H1 (cell line): ENCODE data around the gene RRBP1. TPM values are rescaled to one million over a fixed set of nuclear protein-coding genes. Genes with fewer than 3 reads are reported as not detected.

ENCODE experiments used
- CTCF ChIA-PET: fragments of 300-600 bp; sonication (Branson Sonifier 250); formaldehyde crosslinking; loops from one replicate; lab custom pipeline; 2021; ENCODE audit not compliant: partially characterized antibody; lab: Charles Lee
- POLR2A ChIA-PET: fragments of 300-600 bp; sonication (Branson Sonifier 250); formaldehyde crosslinking; loops from one replicate; lab custom pipeline; 2021; ENCODE audit warnings: inconsistent platforms; ENCODE audit not compliant: partially characterized antibody; lab: Charles Lee
- DNase-seq, 2 experiments: peaks; one replicate each; pipeline versions ENCODE4 v3.0.0 to v3.0.0-alpha.2; 2010 to 2022; ENCODE audit warnings: low spot score in 2 of 2, low read depth in 1 of 2, mixed read lengths in 1 of 2
- FAIRE-seq: peaks from 2 replicates; lab custom pipeline; 2011; peaks lifted over from hg19 to GRCh38; lab: Jason Lieb, UNC
- H2AFZ ChIP-seq: 2 replicates; pipeline ENCODE4 v1.8.1; 2012; ENCODE audit warnings: low read length, inconsistent platforms
- H2AK5ac ChIP-seq: 2 replicates; pipeline ENCODE4 v1.6.1; 2013; ENCODE audit warnings: low read depth, low read length
- H2BK120ac ChIP-seq: replicated peaks from 2 replicates; pipeline ENCODE3; 2013; ENCODE audit warnings: low read depth, low read length, inconsistent platforms
- H2BK12ac ChIP-seq: 2 replicates; pipeline ENCODE4 v1.6.1; 2013; ENCODE audit warnings: low read depth, low read length
- H2BK15ac ChIP-seq: 2 replicates; pipeline ENCODE4 v1.6.1; 2013; ENCODE audit warnings: low read length
- H2BK20ac ChIP-seq: 2 replicates; pipeline ENCODE4 v1.6.1; 2013; ENCODE audit warnings: low read length
- H2BK5ac ChIP-seq: 2 replicates; pipeline ENCODE4 v1.6.1; 2013; ENCODE audit warnings: low read depth, low read length
- H3K14ac ChIP-seq: 2 replicates; pipeline ENCODE4 v1.6.1; 2013; ENCODE audit warnings: inconsistent platforms; ENCODE audit not compliant: insufficient read length
- H3K18ac ChIP-seq: 2 replicates; pipeline ENCODE4 v1.6.1; 2013; ENCODE audit warnings: low read length; ENCODE audit errors: extremely low read depth
- H3K23ac ChIP-seq: 2 replicates; pipeline ENCODE4 v1.6.1; 2013; ENCODE audit warnings: inconsistent platforms; ENCODE audit not compliant: insufficient read length
- H3K23me2 ChIP-seq: 2 replicates; pipeline ENCODE4 v1.6.1; 2013; ENCODE audit warnings: low read depth, low read length
- H3K27ac ChIP-seq: 2 replicates; pipeline ENCODE4 v1.6.1; 2011; ENCODE audit warnings: low read depth, low read length, inconsistent platforms
- H3K27me3 ChIP-seq, 4 experiments: replicated peaks in 1 of 4; 1 replicate in 1 of 4; 2 replicates in 3 of 4; pipeline versions ENCODE4 v1.6.1 to v1.8.1; 2011 to 2013; ENCODE audit warnings: low read length in 3 of 4, mild to moderate bottlenecking in 3 of 4, inconsistent platforms in 2 of 4, mixed read lengths in 2 of 4, moderate library complexity in 1 of 4; ENCODE audit not compliant: control insufficient read depth in 3 of 4, insufficient read depth in 3 of 4; ENCODE audit errors: extremely low read depth in 1 of 4
- H3K36me3 ChIP-seq, 4 experiments: 2 replicates each; pipeline versions ENCODE4 v1.6.1 to v1.8.1; 2011 to 2013; ENCODE audit warnings: mild to moderate bottlenecking in 4 of 4, low read length in 3 of 4, moderate library complexity in 2 of 4, control low read depth in 1 of 4, inconsistent platforms in 1 of 4; ENCODE audit not compliant: insufficient read depth in 4 of 4, control insufficient read depth in 2 of 4
- H3K4ac ChIP-seq: replicated peaks from 2 replicates; pipeline ENCODE3; 2013; ENCODE audit warnings: low read length, low read depth, mixed read lengths, inconsistent platforms; ENCODE audit not compliant: insufficient read length
- H3K4me1 ChIP-seq, 4 experiments: replicated peaks in 1 of 4; 1 replicate in 1 of 4; 2 replicates in 3 of 4; pipeline versions ENCODE4 v1.6.1 to v1.8.1; 2011 to 2013; ENCODE audit warnings: low read length in 3 of 4, inconsistent platforms in 2 of 4, mixed read lengths in 1 of 4; ENCODE audit not compliant: insufficient read depth in 4 of 4, control insufficient read depth in 3 of 4
- H3K4me2 ChIP-seq, 2 experiments: 2 replicates each; pipeline versions ENCODE4 v1.6.1 to v1.8.1; 2011 to 2013; ENCODE audit warnings: low read depth in 2 of 2, low read length in 2 of 2, control low read depth in 1 of 2, inconsistent platforms in 1 of 2, mild to moderate bottlenecking in 1 of 2; ENCODE audit not compliant: insufficient read depth in 1 of 2
- H3K4me3 ChIP-seq, 4 experiments: fragments of 200-600, 300-600 bp in 1 of 4; sonication (generic), shearing (Covaris generic), sonication (Bioruptor Twin) in 1 of 4; 2 replicates each; pipeline versions ENCODE4 v1.5.1 to v1.8.1; 2011 to 2016; ENCODE audit warnings: low read length in 4 of 4, low read depth in 3 of 4, control low read depth in 2 of 4, inconsistent platforms in 2 of 4, mild to moderate bottlenecking in 2 of 4, mixed read lengths in 1 of 4, moderate library complexity in 1 of 4; ENCODE audit not compliant: insufficient read depth in 2 of 4; ENCODE audit errors: extremely low read depth in 1 of 4
- H3K56ac ChIP-seq: replicated peaks from 2 replicates; pipeline ENCODE3; 2013; ENCODE audit warnings: low read depth, mild to moderate bottlenecking, mixed read lengths, low read length, inconsistent platforms; ENCODE audit not compliant: insufficient read length
- H3K79me1 ChIP-seq: 2 replicates; pipeline ENCODE4 v1.6.1; 2013; ENCODE audit warnings: low read depth, low read length, control low read depth
- H3K79me2 ChIP-seq, 2 experiments: 2 replicates each; pipeline versions ENCODE4 v1.6.1 to v1.8.1; 2012 to 2013; ENCODE audit warnings: low read length in 2 of 2, mild to moderate bottlenecking in 2 of 2, inconsistent platforms in 1 of 2; ENCODE audit not compliant: insufficient read depth in 2 of 2, control insufficient read depth in 1 of 2
- H3K9ac ChIP-seq, 4 experiments: replicated peaks in 1 of 4; 1 replicate in 1 of 4; 2 replicates in 3 of 4; pipeline versions ENCODE4 v1.6.1 to v1.8.1; 2011 to 2013; ENCODE audit warnings: low read depth in 3 of 4, low read length in 3 of 4, control low read depth in 2 of 4, mild to moderate bottlenecking in 2 of 4, moderate library complexity in 2 of 4, inconsistent platforms in 1 of 4; ENCODE audit errors: extremely low read depth in 1 of 4
- H3K9me3 ChIP-seq, 2 experiments: 2 replicates each; pipeline versions ENCODE4 v1.6.1 to v1.8.1; 2012 to 2013; ENCODE audit warnings: mild to moderate bottlenecking in 2 of 2, moderate library complexity in 2 of 2, control low read depth in 1 of 2, inconsistent platforms in 1 of 2, low read depth in 1 of 2, low read length in 1 of 2, mixed read lengths in 1 of 2; ENCODE audit not compliant: insufficient read depth in 2 of 2
- H4K20me1 ChIP-seq, 2 experiments: replicated peaks in 1 of 2; 2 replicates each; pipeline versions ENCODE3 to v1.8.1; 2011 to 2013; ENCODE audit warnings: inconsistent platforms in 2 of 2, low read length in 2 of 2, mild to moderate bottlenecking in 1 of 2; ENCODE audit not compliant: insufficient read depth in 2 of 2, control insufficient read depth in 1 of 2
- H4K5ac ChIP-seq: 2 replicates; pipeline ENCODE4 v1.6.1; 2013; ENCODE audit warnings: low read length, low read depth, mixed read lengths, inconsistent platforms; ENCODE audit not compliant: insufficient read length
- H4K8ac ChIP-seq: 2 replicates; pipeline ENCODE4 v1.8.0; 2013; ENCODE audit warnings: mild to moderate bottlenecking, moderate library complexity, low read length, inconsistent platforms; ENCODE audit not compliant: insufficient read depth; ENCODE audit errors: extremely low read depth
- H4K91ac ChIP-seq: replicated peaks from 2 replicates; pipeline ENCODE3; 2013; ENCODE audit warnings: low read length, mixed read lengths, inconsistent platforms; ENCODE audit not compliant: insufficient read length
- HDAC6 ChIP-seq: IDR thresholded peaks from one replicate; pipeline ENCODE4 v1.7.1; 2012; ENCODE audit warnings: low read depth, mild to moderate bottlenecking, inconsistent platforms, low read length, moderate library complexity
- RAD21 ChIP-seq, 2 experiments: IDR thresholded peaks in 1 of 2; conservative IDR thresholded peaks in 1 of 2; 2 replicates each; pipeline ENCODE4 v1.6.1; 2011; ENCODE audit warnings: low read depth in 2 of 2, low read length in 2 of 2, improper control_type of control experiment in 1 of 2, inconsistent platforms in 1 of 2, mild to moderate bottlenecking in 1 of 2, moderate library complexity in 1 of 2
- WGBS, 2 experiments: shearing (Covaris generic) in 1 of 2; methylation state at CpG; one replicate each; pipeline versions ENCODE4 v1.1.6 to v1.1.7; 2013 to 2015; ENCODE audit warnings: low lambda C conversion rate in 2 of 2, mixed read lengths in 2 of 2, inconsistent platforms in 1 of 2, low coverage in 1 of 2, missing lambda C conversion rate in 1 of 2; ENCODE audit not compliant: insufficient replicate concordance in 2 of 2, insufficient coverage in 1 of 2, insufficient read length in 1 of 2; ENCODE audit errors: extremely low coverage in 1 of 2, missing lambda C conversion rate in 1 of 2; 5-methylcytosine and 5-hydroxymethylcytosine counted together
- polyA plus RNA-seq, 7 experiments: library from polyadenylated mRNA; depleted of rRNA in 3 of 7; stranded (reverse) in 5 of 7; unstranded in 2 of 7; fragments of >200 nt in 5 of 7; fragments of 200-250 nt in 2 of 7; gene quantifications; 1 replicate in 5 of 7; 2 replicates in 1 of 7; 4 replicates in 1 of 7; pipeline versions ENCODE4 v1.2.1 to v1.2.3, GENCODE V29; 2011 to 2013; ENCODE audit warnings: missing spikeins in 2 of 7, mixed read lengths in 2 of 7
- total RNA-seq: library from RNA; stranded (reverse); fragmentation: NEBNext Ultra II Directional; extraction: Animal tissue kit (Norgen Biotek cat#: 25700); gene quantifications from 2 replicates; pipeline ENCODE4 v1.2.1, GENCODE V29; 2021

RRBP1 gene
- total and polyA plus RNA-seq, 2 of the 8 experiments (the other 6 are each of a cell fraction or from before 2014, with no cell fraction given) = 15.9 to 157 TPM

- H3K56ac ChIP-seq = no peak overlapping the region
- CTCF ChIA-PET = no interaction called here
- H4K5ac ChIP-seq = no peak overlapping the region
- no peaks in the 10 kb centered on the region for H3K23me2 ChIP-seq
- H3K36me3 ChIP-seq = no peaks in the 10 kb centered on the region
- no peak overlapping the region for H3K14ac ChIP-seq
- POLR2A ChIA-PET = no interaction called here
- no peaks in the 10 kb centered on the region for H3K79me1 ChIP-seq
- no peak overlapping the region for H3K4me2 ChIP-seq
- no peak overlapping the region for H3K27ac ChIP-seq
- H2BK120ac ChIP-seq = no peak overlapping the region
- H4K91ac ChIP-seq = peak overlapping the region; percentile 39
- no peak overlapping the region for H2BK15ac ChIP-seq
- 85% methylated on average over 10 of the region's 10 CpGs; no CpG with 5 or more reads in 1 of the 2 experiments for WGBS, 2 experiments
- H4K20me1 ChIP-seq = no peaks in the 10 kb centered on the region
- no peak overlapping the region for H2BK5ac ChIP-seq
- FAIRE-seq (no peak), DNase-seq (no peak)
- no peaks in the 10 kb centered on the region for H3K27me3 ChIP-seq
- no peaks in the 10 kb centered on the region for H3K79me2 ChIP-seq
- H3K18ac ChIP-seq = peak overlapping the region; percentile 48; the same call in 1 of the 2 replicates
- no peaks in the 10 kb centered on the region for H3K9me3 ChIP-seq
- no peak overlapping the region for H3K4me3 ChIP-seq
- no peak overlapping the region for H2BK20ac ChIP-seq
- peaks cover 0 to 5% (median 0%) of the 10 kb centered on the region in 4 experiments; a peak in 1 of 7 replicates for H3K4me1 ChIP-seq
- H3K23ac ChIP-seq = no peak overlapping the region
- peak overlapping the region; percentile 70; the same call in 1 of the 2 replicates for H2AFZ ChIP-seq
- H4K8ac ChIP-seq = no peak overlapping the region
- H3K9ac ChIP-seq = no peak overlapping the region
- H2BK12ac ChIP-seq = peak overlapping the region; percentile 55; the same call in 1 of the 2 replicates
- TF ChIP-seq HDAC6 (no peak), RAD21 (IDR thresholded peaks at IDR 0.05 in 1 of 2, conservative IDR thresholded peaks at IDR 0.05 in 1 of 2; ENCODE audit: low read depth in 2 of 2, low read length in 2 of 2) (no peak)
- H2AK5ac ChIP-seq = 0 out of 2 replicates have a peak overlapping the region, but pooled peaks have one; percentile 9
- peak overlapping the region; percentile 36 for H3K4ac ChIP-seq
Measured at GRCh38 chr20:17730071-17730470, 48.0 kb upstream of the RRBP1 start.
